Right lobe of liver (tissue), 4 donors: Measurements from ENCODE around the gene CRAT.

Experiments
- POLR2A ChIP-seq: fragments of 450-650 bp; IDR thresholded peaks from one replicate; pipeline ENCODE4 v1.6.1; 2017; ENCODE audit warnings: antibody characterized with exemption, mild to moderate bottlenecking
- TF ChIP-seq, protein P1 (sequence below), 4 donors: fragments of 200-600 bp in 3 of 4; fragments of 450-650 bp in 1 of 4; IDR thresholded peaks; one replicate each; pipeline versions ENCODE4 v1.5.1 to v1.8.0; 2016 to 2022; ENCODE audit warnings: antibody characterized with exemption in 4 of 4, mild to moderate bottlenecking in 2 of 4
- donor health status: DM: no; HTN: no; CAD: no.
- donor health status: DM: no; HTN: no; CAD: no.
- donor health status: DM: no; HTN: yes; CAD: no.

DNA sequence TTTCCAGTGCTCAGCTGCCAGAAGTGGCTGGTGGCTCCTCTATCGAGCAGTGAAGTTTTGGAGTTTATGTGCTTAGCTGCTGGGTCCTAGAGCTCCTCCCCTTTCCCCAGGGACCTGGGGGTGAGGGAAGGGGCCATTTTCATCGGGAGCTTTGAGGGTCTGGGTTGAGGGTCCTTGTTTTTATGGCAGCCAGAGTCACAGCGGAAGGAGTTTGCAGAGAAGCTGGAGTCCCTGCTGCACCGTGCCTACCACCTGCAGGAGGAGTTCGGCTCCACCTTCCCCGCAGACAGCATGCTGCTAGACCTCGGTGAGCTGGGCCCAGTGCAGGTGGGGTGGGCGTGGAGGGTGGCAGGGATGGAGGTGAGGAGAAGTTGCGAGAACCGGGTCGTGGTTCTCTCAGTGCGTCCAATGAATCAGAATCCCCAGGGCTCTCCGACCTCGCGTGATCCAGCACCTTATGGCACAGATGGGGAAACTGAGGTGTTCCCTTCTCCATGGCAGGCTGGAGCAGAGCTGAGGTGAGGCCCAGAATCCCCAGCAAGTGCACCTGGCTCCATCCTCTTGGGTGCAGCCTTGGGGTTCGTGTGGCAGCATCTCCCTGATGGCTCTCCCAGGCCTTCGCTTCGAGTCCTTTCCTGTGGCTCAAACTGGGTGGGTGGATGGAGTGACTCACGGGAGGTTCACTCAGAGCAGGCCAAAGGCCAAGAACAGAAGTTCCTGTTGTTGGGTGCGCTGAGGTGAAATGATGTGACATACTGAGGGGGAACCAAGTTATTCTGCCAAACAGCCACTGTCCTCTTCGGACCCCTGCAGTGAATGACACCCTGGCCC lies 51.4 kb downstream of the CRAT start:
- TF ChIP-seq, protein P1, sequence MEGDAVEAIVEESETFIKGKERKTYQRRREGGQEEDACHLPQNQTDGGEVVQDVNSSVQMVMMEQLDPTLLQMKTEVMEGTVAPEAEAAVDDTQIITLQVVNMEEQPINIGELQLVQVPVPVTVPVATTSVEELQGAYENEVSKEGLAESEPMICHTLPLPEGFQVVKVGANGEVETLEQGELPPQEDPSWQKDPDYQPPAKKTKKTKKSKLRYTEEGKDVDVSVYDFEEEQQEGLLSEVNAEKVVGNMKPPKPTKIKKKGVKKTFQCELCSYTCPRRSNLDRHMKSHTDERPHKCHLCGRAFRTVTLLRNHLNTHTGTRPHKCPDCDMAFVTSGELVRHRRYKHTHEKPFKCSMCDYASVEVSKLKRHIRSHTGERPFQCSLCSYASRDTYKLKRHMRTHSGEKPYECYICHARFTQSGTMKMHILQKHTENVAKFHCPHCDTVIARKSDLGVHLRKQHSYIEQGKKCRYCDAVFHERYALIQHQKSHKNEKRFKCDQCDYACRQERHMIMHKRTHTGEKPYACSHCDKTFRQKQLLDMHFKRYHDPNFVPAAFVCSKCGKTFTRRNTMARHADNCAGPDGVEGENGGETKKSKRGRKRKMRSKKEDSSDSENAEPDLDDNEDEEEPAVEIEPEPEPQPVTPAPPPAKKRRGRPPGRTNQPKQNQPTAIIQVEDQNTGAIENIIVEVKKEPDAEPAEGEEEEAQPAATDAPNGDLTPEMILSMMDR (IDR thresholded peaks at IDR 0.05) = no peak
- TF ChIP-seq POLR2A = no peak
